H9 (cell line): ENCODE measurements around the gene SLC38A1. TPM values are rescaled to one million over a fixed set of nuclear protein-coding genes. Genes with fewer than 3 reads are reported as not detected.

ENCODE experiments used
- DNase-seq: peaks from one replicate; pipeline ENCODE4 v3.0.0-alpha.2; 2017
- H2AFZ ChIP-seq: one replicate; pipeline ENCODE4 v1.6.1; 2013; ENCODE audit warnings: mild to moderate bottlenecking, low read length, control low read depth, moderate library complexity
- H2AK5ac ChIP-seq: 2 replicates; pipeline ENCODE4 v1.6.1; 2013; ENCODE audit warnings: low read length, control low read depth, mixed read lengths; ENCODE audit not compliant: insufficient read length
- H2BK120ac ChIP-seq: one replicate; pipeline ENCODE4 v1.6.1; 2013; ENCODE audit warnings: low read depth, mild to moderate bottlenecking, low read length, control low read depth, inconsistent platforms; ENCODE audit not compliant: poor library complexity, severe bottlenecking
- H2BK12ac ChIP-seq: 2 replicates; pipeline ENCODE4 v1.6.1; 2013; ENCODE audit warnings: low read length, control low read depth, mixed read lengths, low read depth; ENCODE audit not compliant: insufficient read length
- H2BK15ac ChIP-seq: 2 replicates; pipeline ENCODE4 v1.6.1; 2013; ENCODE audit warnings: low read depth, low read length, control low read depth
- H2BK20ac ChIP-seq: one replicate; pipeline ENCODE4 v1.6.1; 2013; ENCODE audit warnings: low read depth, mild to moderate bottlenecking, low read length, control low read depth, inconsistent platforms; ENCODE audit not compliant: poor library complexity, severe bottlenecking
- H2BK5ac ChIP-seq: 2 replicates; pipeline ENCODE4 v1.6.1; 2013; ENCODE audit warnings: low read length, control low read depth, mixed read lengths; ENCODE audit not compliant: insufficient read length
- H3K14ac ChIP-seq: 2 replicates; pipeline ENCODE4 v1.6.1; 2013; ENCODE audit warnings: low read length, control low read depth; ENCODE audit not compliant: insufficient read depth
- H3K18ac ChIP-seq: 2 replicates; pipeline ENCODE4 v1.6.1; 2013; ENCODE audit warnings: low read depth, mild to moderate bottlenecking, mixed read lengths, low read length, control low read depth; ENCODE audit not compliant: insufficient read length
- H3K23ac ChIP-seq: 2 replicates; pipeline ENCODE4 v1.6.1; 2013; ENCODE audit warnings: low read length, control low read depth, mixed read lengths, low read depth; ENCODE audit not compliant: insufficient read length
- H3K23me2 ChIP-seq: 2 replicates; pipeline ENCODE4 v1.6.1; 2013; ENCODE audit warnings: low read depth, mild to moderate bottlenecking, mixed read lengths, low read length, control low read depth; ENCODE audit not compliant: insufficient read length, poor library complexity, severe bottlenecking
- H3K27ac ChIP-seq: 2 replicates; pipeline ENCODE4 v1.5.1; 2013; ENCODE audit warnings: low read length, control low read depth, mixed read lengths, low read depth; ENCODE audit not compliant: insufficient read length
- H3K27me3 ChIP-seq: 2 replicates; pipeline ENCODE4 v1.6.1; 2013; ENCODE audit warnings: low read length, control low read depth, inconsistent platforms; ENCODE audit not compliant: insufficient read depth
- H3K4ac ChIP-seq: 2 replicates; pipeline ENCODE4 v1.6.1; 2013; ENCODE audit warnings: low read depth, mild to moderate bottlenecking, control low read depth, inconsistent platforms, low read length, moderate library complexity
- H3K4me1 ChIP-seq: 2 replicates; pipeline ENCODE4 v1.6.1; 2013; ENCODE audit warnings: low read length, control low read depth, inconsistent platforms; ENCODE audit not compliant: insufficient read depth
- H3K4me2 ChIP-seq: 2 replicates; pipeline ENCODE4 v1.6.1; 2013; ENCODE audit warnings: low read length, control low read depth, mixed read lengths; ENCODE audit not compliant: insufficient read length, insufficient read depth
- H3K56ac ChIP-seq: 2 replicates; pipeline ENCODE4 v1.6.1; 2013; ENCODE audit warnings: low read depth, mild to moderate bottlenecking, mixed read lengths, low read length, control low read depth; ENCODE audit not compliant: insufficient read length
- H3K79me1 ChIP-seq: 2 replicates; pipeline ENCODE4 v1.6.1; 2013; ENCODE audit warnings: low read depth, mild to moderate bottlenecking, moderate library complexity, low read length, control low read depth, inconsistent platforms; ENCODE audit not compliant: insufficient read depth, poor library complexity, severe bottlenecking
- H3K79me2 ChIP-seq: 2 replicates; pipeline ENCODE4 v1.6.1; 2013; ENCODE audit warnings: low read length, control low read depth, inconsistent platforms; ENCODE audit not compliant: insufficient read depth
- H3K9ac ChIP-seq: 2 replicates; pipeline ENCODE4 v1.6.1; 2013; ENCODE audit warnings: low read length, control low read depth, mixed read lengths; ENCODE audit not compliant: insufficient read length; ENCODE audit errors: extremely low read depth
- H3K9me3 ChIP-seq: one replicate; pipeline ENCODE4 v1.6.1; 2013; ENCODE audit warnings: low read depth, low read length, inconsistent platforms; ENCODE audit not compliant: control insufficient read depth
- H3T11ph ChIP-seq: one replicate; pipeline ENCODE4 v1.6.1; 2013; ENCODE audit warnings: mild to moderate bottlenecking, low read length, control low read depth, inconsistent platforms
- H4K20me1 ChIP-seq: one replicate; pipeline ENCODE4 v1.6.1; 2013; ENCODE audit not compliant: control insufficient read depth, insufficient read length, insufficient read depth
- H4K5ac ChIP-seq: 2 replicates; pipeline ENCODE4 v1.6.1; 2013; ENCODE audit warnings: low read depth, mild to moderate bottlenecking, mixed read lengths, low read length, control low read depth; ENCODE audit not compliant: insufficient read length
- H4K8ac ChIP-seq: replicated peaks from 2 replicates; pipeline ENCODE4 v1.6.1; 2013; ENCODE audit warnings: low read length, control low read depth, mixed read lengths, low read depth; ENCODE audit not compliant: insufficient read length
- H4K91ac ChIP-seq: 2 replicates; pipeline ENCODE4 v1.6.1; 2013; ENCODE audit warnings: low read depth, mild to moderate bottlenecking, moderate library complexity, mixed read lengths, low read length, control low read depth; ENCODE audit not compliant: insufficient read length
- H3K27ac Mint-ChIP-seq, 3 experiments: 2 replicates in 2 of 3; 3 replicates in 1 of 3; pipeline ENCODE4 v1.8.0; 2020 to 2021; ENCODE audit warnings: mixed read lengths in 3 of 3, mild to moderate bottlenecking in 1 of 3, moderate library complexity in 1 of 3
- H3K27me3 Mint-ChIP-seq: 2 replicates; pipeline ENCODE4 v1.8.0; 2021; ENCODE audit warnings: low read depth, mild to moderate bottlenecking, moderate library complexity, mixed read lengths
- H3K36me3 Mint-ChIP-seq, 3 experiments: 2 replicates in 2 of 3; 3 replicates in 1 of 3; pipeline ENCODE4 v1.8.0; 2020 to 2021; ENCODE audit warnings: low read depth in 3 of 3, mixed read lengths in 3 of 3; ENCODE audit not compliant: insufficient read depth in 1 of 3
- H3K4me1 Mint-ChIP-seq, 2 experiments: 2 replicates each; pipeline ENCODE4 v1.8.0; 2020; ENCODE audit warnings: mixed read lengths in 2 of 2
- H3K4me3 Mint-ChIP-seq, 2 experiments: 2 replicates in 1 of 2; 3 replicates in 1 of 2; pipeline ENCODE4 v1.8.0; 2020 to 2021; ENCODE audit warnings: mild to moderate bottlenecking in 2 of 2, mixed read lengths in 2 of 2, moderate library complexity in 1 of 2
- H3K9me3 Mint-ChIP-seq, 2 experiments: 2 replicates in 1 of 2; 3 replicates in 1 of 2; pipeline ENCODE4 v1.8.0; 2020; ENCODE audit warnings: mild to moderate bottlenecking in 2 of 2, mixed read lengths in 2 of 2, moderate library complexity in 1 of 2
- WGBS: extraction: QIAGEN DNeasy Blood & Tissue Kit; methylation state at CpG from one replicate; pipeline ENCODE4 v1.1.7; 2013; ENCODE audit warnings: missing lambda C conversion rate, low lambda C conversion rate, mixed read lengths; ENCODE audit not compliant: insufficient read length; ENCODE audit errors: extremely low coverage; 5-methylcytosine and 5-hydroxymethylcytosine counted together
- total RNA-seq: library from RNA; stranded (reverse); gene quantifications from 2 replicates; pipeline ENCODE4 v1.2.1, GENCODE V29; 2021
- TF ChIP-seq, protein P1 (sequence below): fragments of 200-600 bp; sonication (generic); conservative IDR thresholded peaks from 3 replicates; pipeline ENCODE4 v1.8.0; 2021; ENCODE audit warnings: antibody characterized with exemption, mild to moderate bottlenecking

The SLC38A1 gene
- total RNA-seq, 1 experiment from 2014 or later, result 216 TPM

DNA sequence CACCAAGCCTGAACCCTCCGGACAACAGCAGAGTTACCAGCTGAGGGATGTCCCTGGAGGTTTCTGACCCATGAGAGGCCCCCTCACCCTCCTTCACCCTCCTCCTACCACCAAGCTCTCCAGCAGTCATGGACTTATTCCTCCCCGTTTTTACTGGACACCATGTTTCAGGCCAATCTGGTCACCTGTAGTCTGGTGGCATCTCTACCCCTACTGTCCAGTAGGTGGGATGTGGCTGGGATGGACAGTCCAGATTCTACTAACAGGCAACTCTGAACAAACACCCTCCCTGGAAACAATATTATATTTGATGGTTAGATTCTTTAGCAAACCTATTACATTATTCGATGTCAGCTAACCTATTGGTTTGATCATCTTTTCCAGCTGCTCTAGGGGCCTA is 83.2 kb downstream of the SLC38A1 start:
- H2BK12ac ChIP-seq, result no peak overlapping the region
- no peak overlapping the region for H4K91ac ChIP-seq
- DNase-seq, result no peak
- no peak overlapping the region for H2BK15ac ChIP-seq
- H3K27ac ChIP-seq, result no peak overlapping the region
- Mint-ChIP-seq H3K36me3 (peaks cover 23 to 37% (median 35%) of the 10 kb centered on the region in 3 experiments), H3K4me1 (peaks cover 4 to 12% of the 10 kb centered on the region in 2 experiments; a peak in 3 of 4 replicates), H3K9me3 (peaks cover 4 to 7% of the 10 kb centered on the region in 2 experiments; a peak in 4 of 5 replicates), H3K27me3 (no peaks in the 10 kb centered on the region), H3K27ac (peak overlapping the region in 1 of 3 experiments; percentile 63; a peak in 2 of 7 replicates), H3K4me3 (no peak overlapping the region)
- no peak overlapping the region for H3K18ac ChIP-seq
- H3K23ac ChIP-seq, result no peak overlapping the region
- no peak overlapping the region for H3T11ph ChIP-seq
- H3K4ac ChIP-seq, result no peak overlapping the region
- no peak overlapping the region for H2AK5ac ChIP-seq
- no peak overlapping the region for H2BK5ac ChIP-seq
- no peaks in the 10 kb centered on the region; the same call in 1 of the 2 replicates for H3K79me2 ChIP-seq
- no peak overlapping the region for H3K9ac ChIP-seq
- H4K20me1 ChIP-seq, result no peaks in the 10 kb centered on the region
- no peak overlapping the region for H2BK120ac ChIP-seq
- H4K5ac ChIP-seq, result no peak overlapping the region
- H2BK20ac ChIP-seq, result no peak overlapping the region
- TF ChIP-seq, protein P1, sequence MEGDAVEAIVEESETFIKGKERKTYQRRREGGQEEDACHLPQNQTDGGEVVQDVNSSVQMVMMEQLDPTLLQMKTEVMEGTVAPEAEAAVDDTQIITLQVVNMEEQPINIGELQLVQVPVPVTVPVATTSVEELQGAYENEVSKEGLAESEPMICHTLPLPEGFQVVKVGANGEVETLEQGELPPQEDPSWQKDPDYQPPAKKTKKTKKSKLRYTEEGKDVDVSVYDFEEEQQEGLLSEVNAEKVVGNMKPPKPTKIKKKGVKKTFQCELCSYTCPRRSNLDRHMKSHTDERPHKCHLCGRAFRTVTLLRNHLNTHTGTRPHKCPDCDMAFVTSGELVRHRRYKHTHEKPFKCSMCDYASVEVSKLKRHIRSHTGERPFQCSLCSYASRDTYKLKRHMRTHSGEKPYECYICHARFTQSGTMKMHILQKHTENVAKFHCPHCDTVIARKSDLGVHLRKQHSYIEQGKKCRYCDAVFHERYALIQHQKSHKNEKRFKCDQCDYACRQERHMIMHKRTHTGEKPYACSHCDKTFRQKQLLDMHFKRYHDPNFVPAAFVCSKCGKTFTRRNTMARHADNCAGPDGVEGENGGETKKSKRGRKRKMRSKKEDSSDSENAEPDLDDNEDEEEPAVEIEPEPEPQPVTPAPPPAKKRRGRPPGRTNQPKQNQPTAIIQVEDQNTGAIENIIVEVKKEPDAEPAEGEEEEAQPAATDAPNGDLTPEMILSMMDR, result no peak
- no CpG with 5 or more reads among the region's 3 CpGs for WGBS
- no peaks in the 10 kb centered on the region for H3K23me2 ChIP-seq
- H3K27me3 ChIP-seq, result no peaks in the 10 kb centered on the region
- H3K56ac ChIP-seq, result no peak overlapping the region
- H3K4me1 ChIP-seq, result no peaks in the 10 kb centered on the region
- no peak overlapping the region for H3K4me2 ChIP-seq
- H3K9me3 ChIP-seq, result no peaks in the 10 kb centered on the region
- no peaks in the 10 kb centered on the region for H3K79me1 ChIP-seq
- no peak overlapping the region for H2AFZ ChIP-seq
- H4K8ac ChIP-seq, result no peak overlapping the region
- no peak overlapping the region for H3K14ac ChIP-seq
